ENCODE measurements around the gene PHLDB2.

Gene PHLDB2

DNA sequence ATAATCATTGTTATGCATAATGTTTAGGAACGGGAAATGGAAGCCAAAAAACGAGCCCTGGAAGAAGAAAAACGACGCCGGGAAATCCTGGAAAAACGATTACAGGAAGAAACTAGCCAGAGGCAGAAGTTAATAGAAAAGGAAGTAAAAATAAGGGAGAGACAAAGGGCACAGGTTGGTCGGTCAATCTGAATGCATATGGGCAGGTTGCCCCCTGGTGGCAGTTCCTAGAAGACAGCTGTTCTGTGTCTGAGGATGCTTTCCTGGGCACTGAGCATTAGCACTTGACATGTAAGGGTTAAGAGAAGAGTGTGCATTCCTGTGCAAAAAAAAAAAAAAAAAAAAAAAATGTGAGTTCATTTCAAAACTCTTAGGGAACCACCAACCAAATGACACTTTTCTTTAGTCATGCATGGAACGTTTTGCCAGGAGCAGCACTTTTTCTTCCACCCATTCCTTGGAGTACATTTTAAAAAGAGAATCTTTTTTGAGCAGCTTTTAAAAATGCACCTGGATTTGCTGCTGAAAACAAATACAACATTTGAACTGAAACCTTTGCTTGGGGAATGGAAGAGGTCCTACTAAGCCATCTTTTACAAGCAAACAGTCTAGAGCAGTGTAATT is 108.7 kb downstream of the PHLDB2 start:
- peak; percentile 87 to 91 (median 91) for DNase-seq

DNA sequence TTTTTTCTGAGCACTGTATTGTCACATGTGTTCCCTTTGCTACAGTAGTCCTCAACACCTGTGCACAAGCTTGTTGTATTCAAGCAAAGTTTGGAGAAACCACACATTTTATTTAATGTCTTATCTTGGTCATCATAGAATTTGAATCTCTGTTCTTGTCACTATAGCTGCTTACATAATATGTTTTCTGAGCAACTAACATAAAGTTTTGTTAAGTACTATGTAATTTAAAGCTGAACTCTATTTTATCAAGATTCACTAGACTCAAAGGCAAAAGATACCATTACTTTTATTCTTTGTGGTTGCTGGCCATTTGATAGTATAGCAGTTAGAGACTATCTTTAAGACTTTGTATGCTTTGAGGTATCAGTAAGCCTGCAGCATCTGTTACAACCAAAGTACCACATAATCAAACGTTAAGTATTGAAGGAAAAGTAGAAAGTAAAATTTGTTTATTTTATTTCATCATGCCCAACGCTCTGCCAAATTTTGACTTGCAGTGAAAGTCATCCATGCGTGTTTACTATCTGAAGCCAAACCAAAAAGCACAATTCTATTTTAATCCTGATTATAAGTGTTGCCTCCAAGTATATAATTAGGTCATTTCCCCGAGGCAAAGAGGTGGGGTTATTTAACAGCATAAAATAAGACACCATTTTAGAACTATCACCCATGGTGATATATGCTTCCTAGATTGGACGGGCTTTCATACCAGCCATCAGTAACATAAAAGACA is 109.4 kb downstream of the PHLDB2 start:
- DNase-seq, result no peak

DNA sequence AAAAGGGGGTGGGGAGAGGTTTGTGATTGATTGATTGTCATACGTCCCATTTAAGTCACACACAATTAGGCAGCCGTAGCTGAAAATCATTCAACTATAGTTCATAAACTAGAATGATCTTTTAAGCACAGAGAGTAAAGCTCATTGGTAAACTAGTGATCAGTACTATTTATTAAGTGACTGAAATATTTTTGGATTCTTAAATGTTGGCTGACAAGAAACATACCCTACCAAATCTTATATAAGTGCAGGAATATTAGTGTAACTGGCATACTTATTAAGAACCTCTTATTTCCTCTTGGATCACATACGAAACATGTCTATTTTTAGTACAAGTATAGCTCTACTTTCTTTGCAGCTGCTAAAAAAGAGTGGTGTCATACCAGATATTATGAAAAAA is 111.3 kb downstream of the PHLDB2 start:
- DNase-seq, result no peak

- DNase-seq, result no peak
These were observed 112.6 kb downstream of the PHLDB2 start for GRCh38 chr3:111971533-111972130.

DNA sequence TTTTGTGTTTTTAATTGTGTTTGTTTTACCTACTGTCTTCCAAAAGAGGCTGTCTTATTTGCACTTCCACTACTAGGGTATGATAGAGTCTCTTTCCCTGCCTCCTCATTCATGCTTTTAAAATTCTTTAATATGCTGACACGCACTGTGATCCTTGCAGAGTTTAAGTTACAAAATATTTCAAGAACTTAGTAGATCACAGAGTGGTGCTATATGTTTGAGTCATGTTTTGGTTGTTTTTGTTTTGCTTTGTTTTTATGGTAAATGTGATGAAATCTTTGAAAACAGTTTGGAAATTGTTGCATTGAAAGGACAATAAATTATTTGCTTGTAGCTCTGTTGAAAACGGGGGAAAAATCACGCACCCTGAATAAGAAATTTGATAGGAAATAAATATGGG is 113.8 kb downstream of the PHLDB2 start:
- no peak for DNase-seq

DNA sequence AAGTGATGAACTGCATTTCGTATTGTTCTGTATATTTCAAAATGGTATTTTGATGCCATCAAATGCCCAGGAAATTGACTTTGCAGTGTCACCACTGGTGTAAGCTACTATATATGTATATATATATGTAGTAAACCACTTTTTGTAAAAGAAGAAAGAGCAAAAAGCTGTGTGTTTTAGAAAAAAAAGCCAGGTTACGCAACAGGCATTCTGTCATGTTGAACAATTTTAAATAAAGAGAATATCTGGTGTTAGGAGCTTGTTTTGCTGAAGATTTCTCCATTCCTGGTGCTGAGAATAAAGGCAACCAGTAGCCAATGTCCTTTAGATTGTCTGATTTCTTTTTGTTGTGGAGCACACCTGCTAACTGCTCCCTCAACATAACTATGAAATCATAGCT is 116.1 kb downstream of the PHLDB2 start:
- DNase-seq, result no peak

GRCh38 chr3:111976254-111976653 is 117.2 kb downstream of the PHLDB2 start:
- DNase-seq, result no peak

DNA sequence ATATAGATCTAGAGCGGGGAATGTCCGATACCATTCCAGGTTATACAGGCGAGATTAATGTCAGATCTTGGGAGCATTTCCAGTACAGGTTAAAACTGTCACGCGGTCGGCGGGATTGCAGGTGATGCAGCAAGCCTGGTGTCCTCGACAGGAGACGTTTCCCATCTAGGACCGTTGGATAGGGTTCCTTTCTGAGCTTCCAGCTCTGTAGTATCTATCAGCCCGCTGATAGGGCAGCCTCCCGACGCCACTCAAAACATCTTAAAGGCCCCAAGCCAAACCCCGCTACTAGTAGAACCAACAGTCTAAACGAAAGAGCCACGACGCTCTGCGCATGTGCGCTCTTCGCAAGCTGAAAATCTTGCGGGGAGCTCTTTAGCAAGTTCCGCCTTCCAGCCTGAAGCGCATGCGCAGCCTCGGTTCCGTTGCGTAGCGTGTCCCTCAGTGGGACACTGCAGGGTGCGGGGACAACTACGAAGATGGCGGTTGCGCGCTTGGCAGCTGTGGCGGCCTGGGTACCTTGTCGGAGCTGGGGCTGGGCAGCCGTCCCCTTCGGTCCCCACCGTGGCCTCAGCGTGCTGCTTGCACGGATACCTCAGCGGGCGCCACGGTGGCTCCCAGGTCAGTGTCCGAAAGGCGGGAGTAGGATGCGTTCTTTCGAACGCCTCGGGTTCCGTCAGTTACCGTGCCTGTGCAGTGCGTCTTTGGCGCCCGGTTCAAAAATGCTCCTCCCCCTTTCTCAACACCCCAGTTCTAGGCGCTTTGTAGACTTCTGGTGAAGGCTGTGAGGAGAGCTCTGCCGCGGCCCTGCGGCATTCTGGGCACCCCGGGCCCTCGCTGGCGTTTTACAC is 119.7 kb downstream of the PHLDB2 start, which contains the start of gene ABHD10:
Gene ABHD10, plus strand, starts transcription at position 444 of the 851 bp plus-strand sequence. Its CDS starts 36 bp downstream, at position 480.
- DNase-seq, result peak; percentile 98 to 99 (median 99)

- DNase-seq, result peak; percentile 67 to 85 (median 82)
These were observed 120.5 kb downstream of the PHLDB2 start for GRCh38 chr3:111979434-111980038.

DNA sequence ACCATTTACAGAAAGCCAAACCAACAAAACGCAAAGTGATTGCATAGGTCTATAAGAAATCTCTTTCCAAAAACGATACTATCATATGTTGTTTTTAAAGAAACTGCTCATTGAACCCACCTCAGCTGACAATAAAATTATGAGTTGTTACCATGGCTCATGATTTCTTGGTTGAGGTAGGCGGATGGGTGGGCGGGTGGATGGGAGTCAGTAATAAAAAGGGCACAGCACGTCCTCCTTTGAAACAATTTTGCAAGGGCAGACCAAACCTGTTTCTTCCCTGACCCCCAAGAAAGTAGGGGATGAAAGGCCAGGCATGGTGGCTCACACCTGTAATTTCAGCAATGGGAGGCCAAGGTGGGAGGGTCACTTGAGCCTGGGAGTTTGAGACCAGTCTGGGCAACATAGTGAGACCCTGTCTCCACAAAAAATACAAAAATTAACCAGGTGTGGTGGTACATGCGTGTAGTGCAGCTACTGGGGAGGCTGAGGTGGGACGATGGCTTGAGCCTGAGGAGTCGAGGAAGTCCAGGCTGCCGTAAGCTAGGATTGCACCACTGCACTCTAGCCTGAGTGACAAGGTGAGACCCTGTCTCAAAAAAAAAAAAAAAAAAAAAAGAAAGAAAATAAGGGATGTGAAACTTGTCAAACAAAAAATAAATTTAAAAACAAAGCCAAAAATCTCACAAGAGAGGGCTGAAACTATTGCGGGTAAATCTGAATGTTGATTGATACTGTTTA is 121.8 kb downstream of the PHLDB2 start:
- peak in 2 of 3 donors; percentile 11 to 22 for DNase-seq

GRCh38 chr3:111981457-111981763 is 122.3 kb downstream of the PHLDB2 start:
- DNase-seq, result no peak

DNA sequence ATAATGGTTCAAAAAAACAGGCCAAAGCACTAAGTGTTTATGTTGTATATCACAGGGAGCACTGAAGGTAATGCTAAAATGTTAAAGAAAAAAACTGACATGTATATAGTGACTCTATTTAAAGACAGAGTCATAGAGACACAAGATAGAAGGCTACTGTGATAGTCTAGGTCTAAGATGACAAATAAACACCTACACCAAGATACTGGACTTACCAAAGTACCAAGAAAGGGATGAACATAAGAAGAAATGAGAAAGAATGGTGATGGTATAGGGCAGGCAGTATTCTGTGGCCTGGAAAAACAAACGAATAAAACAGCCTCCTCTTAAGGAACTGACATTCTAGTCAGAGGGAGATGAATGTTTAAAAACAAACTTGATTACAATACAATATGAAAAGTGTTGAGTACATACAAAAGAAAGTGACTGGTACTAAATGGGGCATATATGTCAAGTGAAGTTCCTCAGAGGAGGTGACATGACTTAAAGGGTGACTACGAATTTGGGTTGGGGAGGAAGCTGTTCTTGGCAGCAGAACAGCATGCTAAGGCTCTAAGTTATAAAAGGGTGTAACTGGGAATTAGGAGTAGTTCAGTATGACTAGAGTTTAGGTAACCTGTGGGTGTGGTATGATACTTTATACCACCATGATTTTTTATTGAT is 125.7 kb downstream of the PHLDB2 start:
- no peak for DNase-seq

DNA sequence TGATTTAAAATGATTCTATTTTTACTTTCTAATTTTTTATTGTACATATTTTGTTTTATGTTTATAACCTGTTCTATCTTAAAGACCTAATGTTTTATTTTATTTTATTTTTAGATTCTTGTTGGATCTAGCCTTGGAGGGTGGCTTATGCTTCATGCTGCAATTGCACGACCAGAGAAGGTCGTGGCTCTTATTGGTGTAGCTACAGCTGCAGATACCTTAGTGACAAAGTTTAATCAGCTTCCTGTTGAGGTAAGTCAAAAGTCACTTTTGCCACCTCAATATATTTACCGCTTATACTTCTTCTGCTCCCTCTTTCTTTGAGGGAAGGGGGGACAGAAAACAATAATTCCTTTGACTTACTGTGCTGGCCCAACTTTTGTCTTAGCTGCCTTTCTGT is 127.7 kb downstream of the PHLDB2 start:
- no peak for DNase-seq

GRCh38 chr3:111989061-111989678 is 130.1 kb downstream of the PHLDB2 start:
- DNase-seq, result peak; percentile 63 to 76 (median 70)

- no peak for DNase-seq
These were observed 134.0 kb downstream of the PHLDB2 start for GRCh38 chr3:111993038-111993437.

DNA sequence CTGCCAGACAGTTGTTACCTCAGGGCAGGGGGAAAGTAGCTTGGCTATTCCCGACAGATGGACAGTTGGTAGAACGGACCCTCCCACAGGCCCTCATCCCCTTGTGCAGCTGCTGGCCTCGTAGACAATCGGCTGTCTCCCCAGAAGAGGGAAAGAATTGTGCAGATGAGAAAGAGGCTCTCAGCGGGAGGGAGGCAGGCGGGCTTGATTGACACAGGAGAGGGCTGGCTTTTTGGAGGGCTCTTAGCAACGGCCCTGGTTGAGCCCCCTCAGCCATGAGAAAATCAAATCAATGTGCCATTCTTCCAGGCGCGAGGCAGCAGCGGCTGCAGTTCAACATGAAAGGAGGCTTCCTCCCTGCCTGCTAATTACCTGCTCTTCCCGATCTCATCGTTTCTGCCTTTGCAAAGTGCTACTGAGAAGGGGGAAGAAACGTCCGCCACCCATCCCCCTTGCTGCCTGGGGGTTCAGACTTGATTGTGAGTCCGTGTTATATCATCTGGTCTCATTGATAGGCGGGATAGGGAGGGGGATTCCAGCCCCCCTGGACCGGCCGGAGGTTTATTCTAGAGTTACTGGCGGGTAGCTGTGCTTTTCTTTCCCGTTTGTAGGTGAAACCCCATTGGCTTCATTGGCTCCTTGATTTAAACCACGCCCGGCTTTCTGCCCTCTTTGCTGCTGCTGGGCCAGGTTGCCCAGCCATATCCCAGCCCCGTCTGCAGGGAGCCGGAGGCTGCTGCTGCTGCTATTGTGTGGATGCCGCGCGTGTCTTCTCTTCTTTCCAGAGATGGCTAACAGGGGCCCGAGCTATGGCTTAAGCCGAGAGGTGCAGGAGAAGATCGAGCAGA is 139.8 kb downstream of the PHLDB2 start, which contains the start of gene TAGLN3:
Gene TAGLN3, plus strand, starts transcription at position 287 of the 848 bp plus-strand sequence. Its CDS starts 501 bp downstream, at position 788.
- peak in 1 of 3 donors; percentile 15 for DNase-seq

DNA sequence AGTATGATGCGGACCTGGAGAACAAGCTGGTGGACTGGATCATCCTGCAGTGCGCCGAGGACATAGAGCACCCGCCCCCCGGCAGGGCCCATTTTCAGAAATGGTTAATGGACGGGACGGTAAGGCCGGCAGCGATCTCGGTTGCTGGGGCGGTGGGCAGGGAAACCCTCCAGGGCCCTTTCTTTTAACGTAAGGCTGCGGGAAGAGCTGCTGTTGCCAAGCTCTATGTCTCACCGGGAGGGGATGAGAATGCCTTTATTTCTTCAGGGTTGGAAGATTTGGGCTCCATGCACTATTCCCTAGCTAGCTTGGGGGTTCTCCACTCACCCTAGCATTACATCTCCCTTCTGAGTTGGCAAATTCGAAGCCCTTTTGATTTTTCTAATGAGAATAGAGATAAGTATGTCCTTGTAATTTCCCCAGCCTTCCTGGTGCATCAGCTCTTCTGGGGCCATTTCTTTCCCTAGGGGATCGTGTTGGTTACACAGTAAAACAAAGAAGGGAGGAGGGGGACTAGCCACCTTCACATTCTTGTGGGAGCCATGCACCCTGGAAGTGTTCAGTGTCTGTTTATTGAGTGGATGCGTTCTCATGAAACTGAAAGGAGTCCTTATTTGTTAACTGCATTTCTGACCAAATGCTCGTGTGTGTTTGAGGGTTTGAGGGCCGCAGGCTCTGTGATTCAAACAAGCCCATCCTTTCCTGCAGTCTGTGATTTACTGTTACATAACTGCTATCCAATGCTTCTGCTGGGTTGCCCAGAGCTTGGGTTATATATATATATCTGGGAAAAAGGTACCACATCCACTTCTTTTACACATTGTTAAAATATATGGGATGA is 140.6 kb downstream of the PHLDB2 start:
- DNase-seq, result no peak

GRCh38 chr3:112000367-112000771 is 141.3 kb downstream of the PHLDB2 start:
- DNase-seq, result no peak

GRCh38 chr3:112000966-112001365 is 141.9 kb downstream of the PHLDB2 start:
- DNase-seq, result no peak
